Measurements from ENCODE around the gene OSCAR.
"Not testable (repeated sequence)": the region's sequence is repeated elsewhere in the genome, so short reads cannot be mapped to it uniquely, and the experiment has no call there.

Gene OSCAR

DNA sequence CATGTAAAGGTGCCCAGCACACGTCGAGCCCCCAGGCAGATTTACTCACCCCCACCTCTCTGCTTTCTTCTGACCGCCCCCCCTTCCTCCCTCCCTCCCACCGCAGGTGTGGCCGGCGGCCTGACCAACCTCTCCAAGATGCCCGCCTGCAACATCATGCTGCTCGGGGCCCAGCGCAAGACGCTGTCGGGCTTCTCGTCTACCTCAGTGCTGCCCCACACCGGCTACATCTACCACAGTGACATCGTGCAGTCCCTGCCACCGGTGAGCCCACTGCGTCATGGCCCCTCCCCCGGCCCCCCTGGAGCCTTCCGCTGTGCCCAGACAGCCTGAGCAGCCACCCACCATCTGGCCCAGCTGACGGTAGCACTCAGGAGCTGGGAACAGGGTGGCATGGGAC, 23.8 kb upstream of the OSCAR start:
- DNase-seq, result no peak

DNA sequence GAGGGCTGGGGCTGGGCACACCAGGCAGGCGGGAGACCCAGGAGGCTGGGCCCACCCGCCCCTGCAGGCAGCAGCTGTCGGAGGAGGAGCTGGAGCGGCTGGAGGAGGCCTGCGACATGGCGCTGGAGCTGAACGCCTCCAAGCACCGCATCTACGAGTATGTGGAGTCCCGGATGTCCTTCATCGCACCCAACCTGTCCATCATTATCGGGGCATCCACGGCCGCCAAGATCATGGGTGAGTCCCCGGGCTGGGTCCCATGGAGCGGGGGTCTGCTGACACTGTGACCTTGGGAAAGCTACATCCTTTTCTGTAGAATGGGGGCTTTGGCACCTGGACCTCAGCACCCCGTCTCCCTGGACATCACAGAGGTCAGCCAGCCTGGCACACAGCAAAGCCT, 23.1 kb upstream of the OSCAR start:
- no peak for DNase-seq

DNA sequence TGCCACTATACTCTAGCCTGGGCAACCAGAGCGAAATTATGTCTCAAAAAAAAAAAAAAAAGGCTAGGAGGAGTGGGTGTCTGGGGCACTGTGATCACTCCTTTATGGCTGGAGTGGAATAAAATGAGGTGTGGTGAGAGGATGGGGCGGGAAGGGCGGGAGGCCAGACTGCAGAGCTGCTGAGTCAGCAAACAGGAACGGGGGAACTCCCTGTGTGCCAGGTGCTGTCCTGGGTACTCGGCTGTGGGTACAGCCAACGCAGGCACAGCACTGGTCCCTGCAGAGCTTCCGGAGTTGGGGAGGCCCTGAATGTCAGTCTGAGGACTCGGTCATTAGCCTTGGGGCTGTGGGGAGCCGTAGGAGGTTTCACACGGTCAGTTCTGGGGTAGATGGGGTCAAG, 20.7 kb upstream of the OSCAR start:
- DNase-seq, result no peak

DNA sequence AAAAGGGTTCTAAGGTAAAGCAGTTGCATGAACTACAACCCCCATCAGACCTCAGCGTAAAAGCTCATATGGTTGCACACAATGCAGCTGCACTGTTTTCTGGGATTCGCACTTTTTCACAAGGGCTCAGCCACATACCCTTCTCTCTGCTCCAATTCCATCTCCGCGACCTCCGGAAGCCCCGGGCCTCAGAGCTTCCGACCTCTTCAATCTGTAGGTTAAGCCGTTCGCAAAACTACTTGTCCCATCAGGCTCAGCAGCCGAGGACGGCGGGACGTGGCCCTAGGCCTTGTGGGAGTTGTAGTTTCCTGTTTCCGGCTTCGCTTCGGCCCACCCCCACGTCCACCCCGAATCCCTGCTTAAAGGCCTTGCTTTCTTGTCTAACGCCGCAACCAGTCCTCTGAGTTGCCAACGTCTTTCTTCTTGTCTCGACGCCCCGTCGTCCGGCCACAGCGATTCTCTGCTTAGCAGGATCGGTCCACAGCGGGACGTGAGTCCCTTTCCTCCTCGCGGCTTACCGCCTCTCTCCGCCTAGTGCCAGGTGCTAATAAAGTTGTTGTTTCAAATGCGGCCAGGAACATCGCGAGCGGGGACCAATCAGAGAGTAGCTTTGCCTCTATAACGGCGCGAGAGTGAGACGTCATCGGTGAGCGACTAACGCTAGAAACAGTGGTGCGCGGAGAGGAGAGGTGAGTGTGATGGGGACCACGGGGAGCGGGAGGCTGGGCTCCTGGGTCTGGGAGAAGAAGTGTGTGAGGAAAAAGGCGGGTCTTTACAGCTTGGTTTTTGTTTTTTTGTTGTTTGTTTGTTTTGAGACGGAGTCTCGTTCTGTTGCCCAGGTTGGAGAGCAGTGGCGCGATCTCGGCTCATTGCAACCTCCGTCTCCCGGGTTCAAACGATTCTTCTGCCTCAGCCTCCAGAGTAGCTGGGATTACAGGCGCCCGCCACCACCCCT, 14.8 kb upstream of the OSCAR start, which contains the start of the genes PRPF31 and TFPT:
Gene PRPF31, plus strand, starts transcription at position 646 of the 955 bp plus-strand sequence. CDS start 2,525 bp downstream, outside the sequence.
Gene TFPT, minus strand, starts transcription at position 549 of the 955 bp plus-strand sequence. Its CDS starts 388 bp downstream, at position 161.
- DNase-seq, result no peak

DNA sequence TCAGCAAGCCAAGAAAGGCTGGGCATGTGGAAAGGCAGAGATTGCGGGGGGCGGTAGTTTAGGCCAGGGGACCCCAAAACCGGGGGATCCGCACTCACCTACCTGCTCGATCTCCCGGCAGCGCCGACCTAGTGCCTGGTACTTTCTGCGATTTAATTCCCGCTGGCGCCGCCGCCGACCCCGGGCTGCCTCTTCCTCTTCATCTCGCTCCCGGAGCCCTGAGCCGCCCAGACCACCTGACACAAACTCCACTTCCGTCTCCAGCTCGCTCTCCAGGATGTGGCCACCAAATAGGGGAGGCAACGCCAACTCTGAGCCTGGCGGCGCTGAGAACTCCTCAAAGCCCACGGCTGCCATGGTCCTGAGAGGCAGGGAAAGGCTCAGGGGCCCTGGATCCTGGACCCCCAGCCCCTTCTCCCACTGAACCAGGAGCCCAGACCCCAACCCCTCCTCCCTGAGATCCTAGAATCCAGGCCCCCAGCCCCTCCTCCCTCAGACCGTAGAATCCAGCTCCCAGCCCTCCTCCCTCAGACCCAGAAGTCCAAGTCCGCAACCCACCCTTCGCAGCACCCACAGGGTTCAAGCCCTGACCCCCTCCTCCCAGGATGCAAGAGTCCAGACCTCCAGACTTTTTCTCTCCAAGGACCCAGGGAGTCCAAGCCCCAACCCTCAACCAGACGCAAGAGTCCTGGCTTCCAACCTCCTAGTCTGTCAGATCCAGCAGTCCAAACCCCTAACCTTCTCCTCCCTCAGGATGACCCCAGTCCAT, 13.9 kb upstream of the OSCAR start:
- no peak for DNase-seq

DNA sequence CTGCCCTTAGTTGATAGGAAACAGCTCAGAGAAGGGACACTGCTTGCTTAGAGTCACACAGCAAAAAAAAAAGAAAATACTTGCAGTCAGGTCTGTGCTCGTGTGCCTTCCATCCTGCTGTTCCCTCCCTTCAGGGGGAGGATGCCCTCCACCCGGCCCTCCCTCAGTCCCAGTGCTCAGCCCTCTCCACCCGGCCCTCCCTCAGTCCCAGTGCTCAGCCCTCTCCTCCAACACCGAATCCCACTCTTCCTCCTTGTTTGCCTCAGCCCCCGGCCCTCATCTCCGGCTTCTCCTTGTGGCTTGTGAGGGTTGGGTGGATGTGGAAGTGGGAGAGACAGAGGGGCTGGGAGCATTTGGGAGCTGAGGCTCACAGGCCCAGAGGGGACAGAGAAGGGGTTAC, 9.0 kb upstream of the OSCAR start:
- no peak for DNase-seq

DNA sequence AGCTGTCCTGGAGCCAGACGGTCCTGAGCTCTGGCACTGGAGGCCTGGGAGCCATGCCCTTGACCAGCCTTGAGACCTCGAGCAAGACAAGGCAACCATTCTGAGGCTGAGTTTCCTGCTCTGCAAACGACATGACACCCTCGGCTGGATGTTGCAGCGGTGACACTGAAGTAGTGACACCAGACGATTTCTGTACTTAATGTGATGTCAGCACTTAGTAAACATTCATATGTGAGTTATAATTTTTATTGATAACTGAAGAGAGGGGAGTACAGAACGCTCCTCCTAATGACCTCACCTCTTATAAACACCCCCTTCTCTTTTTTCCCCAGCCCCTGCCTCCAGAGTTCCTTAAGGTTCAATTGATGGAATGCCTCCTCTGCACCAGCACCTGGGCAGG, 7.9 kb upstream of the OSCAR start:
- DNase-seq, result no peak

DNA sequence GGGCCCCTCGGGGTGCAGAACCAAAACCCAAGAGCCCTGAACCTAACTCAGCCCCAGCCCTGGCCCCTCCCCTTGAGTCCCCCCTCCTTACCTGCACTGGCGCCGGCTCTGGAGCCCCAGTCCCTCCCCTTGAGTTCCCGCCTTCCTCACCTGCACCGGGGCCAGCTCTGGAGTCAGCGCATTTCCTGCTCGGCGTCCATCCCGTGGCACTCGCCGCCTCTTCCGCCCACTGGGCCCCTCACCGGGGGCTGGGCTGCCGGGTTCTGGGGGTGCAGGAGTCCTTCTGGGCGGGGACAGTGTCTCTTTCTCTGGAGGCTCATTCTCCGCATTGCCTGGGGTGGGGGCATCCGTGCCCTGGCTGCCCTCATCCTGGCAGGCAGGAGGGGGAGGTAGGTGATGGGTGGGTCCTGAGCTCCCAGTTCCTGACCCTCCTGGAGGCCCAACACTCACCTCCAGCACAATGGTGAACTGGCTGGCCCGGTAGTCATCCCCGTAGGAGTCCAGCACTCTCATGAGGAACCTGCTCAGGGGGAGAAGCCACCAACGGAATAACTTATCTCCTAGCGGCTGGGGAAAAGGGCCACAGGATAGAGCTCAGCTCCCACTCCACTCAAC, 7.4 kb upstream of the OSCAR start:
- no peak for DNase-seq

DNA sequence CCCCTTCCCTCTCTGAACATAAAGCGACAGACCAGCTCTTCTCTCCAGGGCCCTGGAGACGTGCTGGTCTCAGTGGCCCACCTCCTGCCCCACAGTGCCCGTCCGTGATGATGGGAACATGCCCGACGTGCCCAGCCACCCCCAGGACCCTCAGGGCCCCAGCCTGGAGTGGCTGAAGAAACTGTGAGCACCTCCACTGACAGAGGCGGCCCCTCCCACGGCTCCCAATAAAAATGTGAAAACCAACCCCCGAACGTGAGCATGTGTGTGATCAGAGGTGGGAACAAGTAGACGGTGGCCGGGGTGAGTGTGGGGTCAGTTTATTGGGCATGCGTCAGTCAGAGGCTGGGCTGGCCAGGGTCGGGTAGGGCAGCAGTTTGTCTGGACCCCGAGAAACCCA, 6.1 kb upstream of the OSCAR start:
- no peak for DNase-seq

DNA sequence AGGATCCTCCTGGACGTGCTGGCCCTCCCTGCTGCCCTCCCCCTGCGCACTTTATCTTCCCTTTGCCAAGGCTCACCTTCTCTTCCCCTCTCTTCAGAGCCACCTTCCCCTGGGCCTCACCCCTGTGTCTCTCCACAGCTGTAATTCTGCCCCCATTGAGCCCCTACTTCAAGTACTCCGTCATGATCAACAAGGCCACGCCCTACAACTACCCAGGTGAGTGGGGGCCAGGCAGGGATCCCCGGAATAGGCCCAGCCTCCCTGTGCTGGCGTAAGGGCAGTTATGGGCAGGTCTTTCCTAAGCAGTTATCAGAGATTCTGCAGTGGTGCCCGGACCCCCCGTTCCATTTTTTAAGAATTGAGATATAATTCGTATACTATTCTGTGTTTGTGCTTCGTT, 5.2 kb upstream of the OSCAR start:
- DNase-seq, result no peak

DNA sequence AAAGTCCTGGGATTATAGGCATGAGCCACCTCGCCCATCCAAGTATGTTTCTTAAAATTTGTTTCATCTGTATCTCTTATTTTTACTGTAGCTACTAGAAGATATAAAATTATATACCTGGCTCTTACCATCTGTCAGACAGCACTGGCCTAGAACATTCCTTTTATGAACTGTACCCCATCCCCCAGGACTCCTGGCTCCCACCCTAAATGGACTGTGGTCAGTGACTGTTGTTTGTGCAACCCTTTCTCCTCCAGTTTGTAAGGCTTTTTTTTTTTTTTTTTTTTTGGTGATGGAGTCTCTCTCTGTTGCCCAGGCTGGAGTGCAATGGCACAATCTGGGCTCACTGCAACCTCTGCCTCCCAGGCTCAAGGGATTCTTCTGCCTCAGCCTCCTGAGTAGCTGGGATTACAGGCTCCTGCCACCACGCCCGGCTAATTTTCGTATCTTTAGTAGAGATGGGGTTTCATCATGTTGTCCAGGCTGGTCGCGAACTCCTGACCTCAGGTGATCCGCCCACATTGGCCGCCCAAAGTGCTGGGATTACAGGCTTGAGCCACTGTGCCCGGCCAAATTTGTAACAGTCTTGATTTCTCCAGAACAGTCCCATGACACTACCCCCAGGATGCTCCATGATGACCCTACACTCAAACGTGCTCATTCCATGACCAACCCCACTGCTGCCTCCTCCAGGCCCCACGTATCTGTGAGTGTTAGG, 4.6 kb upstream of the OSCAR start:
- no peak for DNase-seq

DNA sequence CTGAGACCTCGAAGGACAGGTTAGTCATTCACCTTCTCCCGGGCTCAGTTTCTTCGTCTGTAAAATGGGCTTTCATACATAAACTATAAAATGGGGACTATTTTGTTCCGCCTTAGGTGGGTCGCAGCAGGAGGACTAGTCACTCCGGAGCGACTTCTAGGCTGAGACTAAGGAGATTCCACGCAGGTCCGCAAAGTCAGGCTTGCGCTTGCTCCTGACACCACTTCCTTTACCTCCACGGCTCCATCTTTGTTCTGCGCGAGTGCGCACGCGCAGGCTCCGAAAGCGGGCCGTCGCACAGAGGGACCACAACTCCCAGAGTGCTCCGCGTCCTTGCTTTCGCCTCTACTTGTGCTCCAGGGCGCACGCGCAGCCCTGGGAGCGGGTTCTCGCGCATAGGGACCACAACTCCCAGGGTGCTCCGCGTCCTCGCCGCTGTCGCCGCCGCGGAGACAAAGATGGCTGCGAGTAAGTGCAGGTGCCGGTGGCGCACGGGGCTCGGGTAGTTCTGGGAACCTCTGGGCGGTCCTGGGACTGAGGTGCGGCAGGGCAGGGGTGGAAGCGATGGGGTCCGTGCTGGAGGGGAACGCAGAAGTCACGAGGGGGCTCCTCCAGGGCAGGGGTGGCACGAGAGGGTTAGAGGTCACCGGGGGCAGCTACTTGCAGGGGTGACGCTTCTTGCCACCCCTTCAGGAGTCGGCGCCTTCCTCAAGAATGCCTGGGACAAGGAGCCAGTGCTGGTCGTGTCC, 2.0 kb upstream of the OSCAR start, which contains the start of gene NDUFA3:
Gene NDUFA3, plus strand, starts transcription at position 435 of the 749 bp plus-strand sequence. Its CDS starts 24 bp downstream, at position 459.
- DNase-seq, result peak; percentile 86

DNA sequence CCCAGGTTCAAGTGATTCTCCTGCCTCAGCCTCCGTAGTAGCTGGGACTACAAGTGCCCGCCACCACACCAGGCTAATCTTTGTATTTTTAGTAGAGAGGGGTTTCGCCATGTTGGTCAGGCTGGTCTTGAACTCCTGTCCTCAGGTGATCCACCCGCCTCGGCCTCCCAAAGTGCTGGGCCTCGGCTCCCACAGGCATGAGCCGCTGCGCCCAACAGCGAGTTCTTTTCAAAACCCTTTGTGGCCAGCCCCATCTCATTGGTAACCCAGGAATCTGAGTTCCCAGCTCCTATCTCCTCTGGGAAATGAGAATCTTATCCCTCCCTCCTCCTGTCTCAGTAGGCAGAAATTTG, 724 bp downstream of the OSCAR start:
- not testable (repeated sequence) for DNase-seq

DNA sequence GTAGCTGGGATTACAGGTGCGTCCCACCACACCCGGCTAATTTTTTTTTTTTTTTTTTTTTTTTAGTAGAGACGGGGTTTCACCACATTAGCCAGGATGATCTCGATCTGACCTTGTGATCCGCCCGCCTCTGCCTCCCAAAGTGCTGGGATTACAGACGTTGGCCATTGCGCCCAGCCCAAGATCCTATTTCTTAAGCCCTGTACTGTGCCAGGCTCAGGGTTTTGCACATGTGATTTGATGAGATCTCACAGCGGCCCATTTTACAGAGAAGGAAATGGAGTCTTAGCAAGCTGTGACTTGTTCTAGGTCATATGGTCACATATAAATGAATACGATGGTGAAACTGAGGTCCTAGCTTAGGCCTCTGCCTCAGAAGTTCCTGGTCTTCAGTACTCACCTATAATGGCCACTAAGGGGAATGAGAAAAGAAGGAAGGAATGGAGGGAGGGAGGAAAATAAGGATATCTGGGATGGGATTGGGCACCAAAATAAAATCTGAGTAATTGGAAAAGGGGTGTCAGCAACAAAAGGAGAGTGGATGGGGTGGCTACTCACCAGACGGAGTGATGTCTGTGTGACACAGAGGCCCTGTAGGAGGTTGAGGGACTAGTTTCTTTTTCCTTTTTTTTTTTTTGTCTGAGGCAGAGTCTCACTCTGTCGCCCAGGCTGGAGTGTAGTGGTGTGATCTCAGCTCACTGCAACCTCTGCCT, 1.3 kb downstream of the OSCAR start:
- DNase-seq, result no peak

DNA sequence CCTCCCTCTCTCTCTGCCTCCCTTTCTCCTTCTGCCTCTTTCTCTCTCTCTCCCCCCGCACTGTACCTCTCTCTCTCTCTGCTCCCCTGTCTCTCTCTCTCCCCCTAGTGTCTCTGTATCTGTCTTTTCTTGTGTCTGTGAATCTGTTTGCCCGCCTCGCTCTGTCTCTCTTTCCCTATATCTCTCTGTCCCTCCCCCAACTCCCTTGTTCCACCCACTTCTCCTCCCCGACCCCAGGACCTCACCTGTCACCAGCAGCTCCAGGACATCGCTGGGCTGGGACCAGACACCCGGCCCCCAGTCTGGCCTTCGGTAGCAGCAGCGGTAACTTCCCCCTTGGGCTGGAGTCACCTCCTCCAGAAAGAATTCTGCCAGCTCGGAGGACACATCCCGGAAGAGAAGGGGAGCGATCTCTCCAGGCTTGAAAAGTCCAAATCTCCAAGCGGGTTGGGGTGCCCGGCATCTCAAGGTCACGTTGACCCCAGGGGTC, 3.9 kb downstream of the OSCAR start:
- no peak for DNase-seq

DNA sequence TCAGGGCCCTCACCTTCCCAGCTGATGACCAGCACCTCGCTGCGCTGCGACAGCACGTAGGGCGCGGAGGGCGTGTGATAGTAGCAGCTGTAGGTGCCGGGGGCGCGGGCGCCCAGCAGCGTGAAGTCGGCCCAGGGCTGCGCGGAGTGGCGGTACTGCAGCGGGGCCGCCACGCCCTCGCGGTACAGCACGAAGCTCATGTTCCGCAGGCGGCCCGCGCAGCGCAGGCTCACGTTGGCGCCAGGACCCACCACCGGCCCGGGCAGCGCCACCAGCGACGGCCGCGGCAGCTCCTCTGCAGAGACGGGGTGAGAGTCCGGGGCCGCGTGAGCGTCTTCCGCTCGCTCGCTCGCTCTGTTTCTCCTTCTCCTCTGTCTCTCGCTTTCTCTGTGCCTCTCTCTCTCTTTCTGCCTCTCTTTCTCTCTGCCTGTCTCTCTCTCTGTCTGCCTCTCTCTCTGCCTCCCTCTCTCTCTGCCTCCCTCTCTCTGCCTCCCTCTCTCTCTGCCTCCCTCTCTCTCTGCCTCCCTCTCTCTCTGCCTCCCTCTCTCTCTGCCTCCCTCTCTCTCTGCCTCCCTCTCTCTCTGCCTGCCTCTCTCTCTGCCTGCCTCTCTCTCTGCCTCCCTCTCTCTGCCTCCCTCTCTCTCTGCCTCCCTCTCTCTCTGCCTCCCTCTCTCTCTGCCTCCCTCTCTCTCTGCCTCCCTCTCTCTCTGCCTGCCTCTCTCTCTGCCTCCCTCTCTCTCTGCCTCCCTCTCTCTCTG, 4.6 kb downstream of the OSCAR start:
- DNase-seq, result not testable (repeated sequence)

DNA sequence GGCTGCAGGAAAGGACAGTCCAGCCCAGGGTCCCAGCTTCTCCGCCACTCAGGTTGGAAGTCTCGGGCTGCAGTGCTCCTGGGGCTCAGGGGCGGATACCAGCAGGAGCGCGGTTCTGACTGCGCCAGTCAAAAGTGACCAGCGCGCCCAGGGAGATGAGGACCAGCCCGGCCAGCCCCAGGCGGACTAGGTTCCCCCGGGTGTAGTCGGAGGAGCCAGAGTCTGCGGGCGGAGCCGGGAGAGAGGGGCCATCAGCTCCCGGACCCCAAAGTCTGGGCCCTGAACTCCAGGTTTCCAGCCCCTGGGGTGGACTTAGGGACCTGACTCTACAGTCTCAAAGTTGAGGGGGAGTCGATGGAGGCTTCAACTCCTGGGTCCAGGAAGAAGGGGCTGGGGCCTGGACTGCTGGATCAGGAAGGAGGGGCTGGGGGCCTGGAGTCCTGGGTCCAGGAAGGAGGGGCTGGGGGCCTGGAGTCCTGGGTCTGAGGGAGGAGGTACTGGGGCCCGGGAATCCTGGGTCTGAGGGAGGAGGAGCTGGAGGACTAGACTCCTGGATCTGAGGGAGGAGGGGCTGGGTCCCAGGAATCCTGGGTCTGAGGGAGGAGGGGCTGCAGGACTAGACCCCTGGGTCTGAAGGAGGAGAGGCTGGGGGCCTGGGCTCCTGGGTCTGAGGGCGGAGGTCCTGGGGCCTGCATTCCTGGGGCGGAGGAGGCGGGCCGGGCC, 5.3 kb downstream of the OSCAR start:
- no peak for DNase-seq

DNA sequence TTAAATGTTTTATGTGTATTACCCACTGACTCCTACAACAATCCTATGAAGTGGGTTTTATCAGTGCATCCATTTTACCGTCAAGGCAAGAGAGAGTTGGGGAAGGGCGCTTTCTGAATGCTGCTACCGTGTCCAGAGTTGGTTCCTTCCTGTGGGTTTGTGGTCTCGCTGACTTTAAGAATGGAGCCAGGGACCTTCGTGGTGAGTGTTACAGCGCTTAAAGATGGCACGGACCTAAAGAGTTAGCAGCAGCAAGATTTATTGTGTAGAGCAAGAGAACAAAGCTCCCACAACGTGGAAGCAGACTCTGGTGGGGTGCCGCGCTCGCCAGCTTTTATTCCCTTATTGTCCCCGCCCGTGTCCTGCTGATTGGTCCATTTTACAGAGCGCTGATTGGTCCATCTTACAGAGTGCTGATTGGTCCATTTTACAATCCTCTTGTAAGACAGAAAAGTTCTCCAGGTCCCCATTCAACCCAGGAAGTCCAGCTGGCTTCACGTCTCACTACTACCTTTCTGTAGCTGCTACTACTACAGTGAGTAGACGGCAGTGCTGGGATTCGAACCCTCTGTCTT, 6.1 kb downstream of the OSCAR start:
- no peak for DNase-seq

DNA sequence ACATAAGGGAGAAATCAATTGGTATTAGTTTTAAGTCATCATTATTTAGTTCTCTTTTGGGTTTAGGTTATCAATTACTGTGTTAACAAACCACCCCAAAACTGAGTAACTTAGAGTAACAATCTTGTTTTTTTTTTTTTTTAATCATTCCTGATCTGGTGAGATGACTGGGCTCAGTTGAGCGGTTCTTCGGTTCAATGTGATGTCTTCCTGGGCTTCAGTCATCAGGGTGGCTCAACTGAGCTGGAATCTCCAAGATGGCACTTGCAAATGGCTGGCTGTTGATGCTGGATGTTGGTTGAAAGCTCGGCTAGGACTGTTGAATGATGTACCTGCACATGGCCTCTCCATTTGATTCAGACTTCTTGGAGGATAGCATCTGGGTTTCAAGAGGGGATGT, 16.2 kb downstream of the OSCAR start:
- DNase-seq, result no peak

All from cortex of kidney (tissue), 1 donor.